Vagina (tissue), 2 donors: ENCODE results near the gene UBE2O. TPM values are rescaled to one million over a fixed set of nuclear protein-coding genes. Genes with fewer than 3 reads are reported as not detected.

Experiments
- DNase-seq, 2 donors: peaks; one replicate each; pipeline ENCODE4 v3.0.0-alpha.2; 2017; ENCODE audit errors: extremely low spot score in 2 of 2
- H3K27ac ChIP-seq: fragments of 200-600 bp; sonication (generic); one replicate; pipeline ENCODE4 v1.5.1; 2019
- H3K27me3 ChIP-seq: fragments of 200-600 bp; sonication (generic); one replicate; pipeline ENCODE4 v1.5.1; 2019
- H3K36me3 ChIP-seq, 2 donors: fragments of 200-600 bp; sonication (generic); one replicate each; pipeline ENCODE4 v1.5.1; 2017 to 2019
- H3K4me1 ChIP-seq: fragments of 200-600 bp; sonication (generic); one replicate; pipeline ENCODE4 v1.5.1; 2019
- H3K4me3 ChIP-seq, 2 donors: fragments of 200-600 bp; sonication (generic); 1 replicate in 1 of 2; 2 replicates in 1 of 2; pipeline ENCODE4 v1.5.1; 2016 to 2019
- H3K9me3 ChIP-seq: fragments of 200-600 bp; sonication (generic); one replicate; pipeline ENCODE4 v1.5.1; 2019
- CTCF ChIP-seq, 3 experiments: fragments of 450-650 bp in 2 of 3; fragments of 200-600 bp in 1 of 3; sonication (generic) in 1 of 3; IDR thresholded peaks; one replicate each; pipeline ENCODE4 v1.5.1; 2017 to 2019; ENCODE audit warnings: antibody characterized with exemption in 3 of 3, mild to moderate bottlenecking in 2 of 3, moderate library complexity in 2 of 3
- POLR2A ChIP-seq, 2 donors: fragments of 450-650 bp; IDR thresholded peaks; one replicate each; pipeline ENCODE4 v1.6.1; 2017; ENCODE audit warnings: antibody characterized with exemption in 2 of 2, mild to moderate bottlenecking in 2 of 2, moderate library complexity in 2 of 2
- POLR2AphosphoS5 ChIP-seq, 2 donors: sonication (generic); formaldehyde crosslinking; IDR thresholded peaks; one replicate each; pipeline ENCODE4 v1.9.0; 2017; ENCODE audit warnings: antibody characterized with exemption in 2 of 2, mild to moderate bottlenecking in 2 of 2, low read depth in 1 of 2; ENCODE audit not compliant: insufficient read depth in 1 of 2
- intact Hi-C: fragments of 100-400 bp; cut with DNase I; formaldehyde crosslinking; loops from one replicate; pipeline ENCODE4 v1.15.1; 2023
- total RNA-seq: library from RNA; depleted of rRNA; stranded (reverse); fragments of >200 nt; gene quantifications from one replicate; pipeline ENCODE4 v1.2.3, GENCODE V29; 2016

Gene UBE2O
- total RNA-seq, 1 donor from 2014 or later: 29.7 TPM

DNA sequence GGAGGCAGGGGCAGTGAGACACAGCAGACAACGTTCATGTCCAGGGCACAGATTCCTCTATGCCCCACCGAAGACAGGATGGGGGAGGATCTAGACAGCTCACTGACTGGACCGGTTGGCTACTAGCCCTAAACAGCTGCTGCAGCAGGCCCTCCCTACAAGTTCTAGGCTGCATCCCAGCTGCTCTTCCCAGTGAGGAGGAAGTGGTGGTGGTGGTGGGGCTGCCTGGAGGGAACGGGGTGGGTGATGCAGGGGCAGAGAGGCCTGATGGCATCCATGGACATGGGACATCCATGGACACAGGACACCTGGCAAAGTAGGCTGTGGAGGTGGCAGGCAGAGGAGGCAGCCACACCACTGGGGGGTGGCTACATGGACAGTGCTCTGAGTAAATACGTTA is 50.2 kb downstream of the UBE2O start:
- TF ChIP-seq POLR2AphosphoS5 (IDR thresholded peaks at IDR 0.05; ENCODE audit: insufficient read depth in 1 of 2, low read depth in 1 of 2): no peak
- TF ChIP-seq CTCF (IDR thresholded peaks at IDR 0.05): no peak
- TF ChIP-seq POLR2A (IDR thresholded peaks at IDR 0.05): no peak
- Histone ChIP-seq H3K27me3 (no peaks in the 10 kb centered on the region), H3K36me3 (peaks cover 0 to 43% of the 10 kb centered on the region in 2 donors), H3K4me1 (no peaks in the 10 kb centered on the region), H3K27ac (no peak overlapping the region), H3K4me3 (no peak overlapping the region), H3K9me3 (no peaks in the 10 kb centered on the region)
- DNase-seq: no peak
- intact Hi-C loops: loop anchor here (10.0 kb wide), 1 partner anchor 102 kb away; the partner anchor contains the start of gene RHBDF2

GRCh38 chr17:76399175-76400172 is 53.5 kb downstream of the UBE2O start:
- Histone ChIP-seq H3K27ac (no peak overlapping the region), H3K4me3 (no peak overlapping the region), H3K9me3 (no peaks in the 10 kb centered on the region), H3K4me1 (no peaks in the 10 kb centered on the region), H3K27me3 (no peaks in the 10 kb centered on the region), H3K36me3 (peaks cover 0 to 63% of the 10 kb centered on the region in 2 donors)
- DNase-seq: no peak
- TF ChIP-seq POLR2A (IDR thresholded peaks at IDR 0.05) (no peak), POLR2AphosphoS5 (IDR thresholded peaks at IDR 0.05; ENCODE audit: insufficient read depth in 1 of 2, low read depth in 1 of 2) (no peak), CTCF (IDR thresholded peaks at IDR 0.05) (no peak)
- intact Hi-C loops: loop anchor here (10.0 kb wide), 1 partner anchor 105 kb away; the partner anchor contains the start of gene RHBDF2

GRCh38 chr17:76398523-76399174 is 54.3 kb downstream of the UBE2O start:
- Histone ChIP-seq H3K36me3 (peaks cover 0 to 62% of the 10 kb centered on the region in 2 donors), H3K9me3 (no peaks in the 10 kb centered on the region), H3K27ac (no peak overlapping the region), H3K27me3 (no peaks in the 10 kb centered on the region), H3K4me1 (no peaks in the 10 kb centered on the region), H3K4me3 (no peak overlapping the region)
- TF ChIP-seq POLR2A (IDR thresholded peaks at IDR 0.05): no peak
- no peak for TF ChIP-seq CTCF (IDR thresholded peaks at IDR 0.05)
- no peak for TF ChIP-seq POLR2AphosphoS5 (IDR thresholded peaks at IDR 0.05; ENCODE audit: insufficient read depth in 1 of 2, low read depth in 1 of 2)
- intact Hi-C loops: no loop called here
- no peak for DNase-seq

- H3K9me3 ChIP-seq: no peaks in the 10 kb centered on the region
- TF ChIP-seq POLR2AphosphoS5 (IDR thresholded peaks at IDR 0.05; ENCODE audit: insufficient read depth in 1 of 2, low read depth in 1 of 2): no peak
- peak; percentile 92 to 99 (median 98) for TF ChIP-seq CTCF (IDR thresholded peaks at IDR 0.05)
- H3K27ac ChIP-seq: no peak overlapping the region
- DNase-seq: no peak
- H3K4me1 ChIP-seq: no peaks in the 10 kb centered on the region
- H3K4me3 ChIP-seq: no peak overlapping the region
- intact Hi-C loops: loop anchor here (2.0 kb wide), 1 partner anchor 91 kb away; no protein-coding TSS in a partner anchor
- H3K36me3 ChIP-seq: peaks cover 0 to 59% of the 10 kb centered on the region in 2 donors
- H3K27me3 ChIP-seq: no peaks in the 10 kb centered on the region
Measured at GRCh38 chr17:76397687-76398522, 55.0 kb downstream of the UBE2O start.
